GM21526 (cell line): ENCODE results near the gene FEZ2.

Experiments
- ATAC-seq: cut with Tn5 transposase; IDR thresholded peaks from one replicate; pipeline ENCODE4 v1.9.1; 2021; ENCODE audit warnings: moderate library complexity; ENCODE audit not compliant: unreplicated experiment, low FRiP score

FEZ2 gene

GRCh38 chr2:36589230-36589630, 8.7 kb downstream of the FEZ2 start:
- no peak for ATAC-seq

- no peak for ATAC-seq
These were observed 10.4 kb downstream of the FEZ2 start for GRCh38 chr2:36587556-36587955.

- no peak for ATAC-seq
These were observed 10.9 kb downstream of the FEZ2 start for GRCh38 chr2:36587101-36587500.

GRCh38 chr2:36586672-36587071, 11.3 kb downstream of the FEZ2 start:
- ATAC-seq, result no peak

- no peak for ATAC-seq
These were observed 13.7 kb downstream of the FEZ2 start for GRCh38 chr2:36584148-36584794.

- no peak for ATAC-seq
These were observed 15.0 kb downstream of the FEZ2 start for GRCh38 chr2:36582951-36583350.

- ATAC-seq, result no peak
These were observed 15.4 kb downstream of the FEZ2 start for GRCh38 chr2:36582538-36582937.

GRCh38 chr2:36579297-36579664, 18.7 kb downstream of the FEZ2 start:
- ATAC-seq, result no peak

- ATAC-seq, result no peak
These were observed 19.3 kb downstream of the FEZ2 start for GRCh38 chr2:36578343-36579296.

- no peak for ATAC-seq
These were observed 20.1 kb downstream of the FEZ2 start for GRCh38 chr2:36577884-36578283.

GRCh38 chr2:36574560-36574959, 23.4 kb downstream of the FEZ2 start:
- ATAC-seq, result no peak

- ATAC-seq, result no peak
These were observed 24.8 kb downstream of the FEZ2 start for GRCh38 chr2:36573165-36573564.

- ATAC-seq, result no peak
These were observed 25.3 kb downstream of the FEZ2 start for GRCh38 chr2:36572719-36573059.

GRCh38 chr2:36572054-36572718, 25.8 kb downstream of the FEZ2 start:
- no peak for ATAC-seq

- ATAC-seq, result no peak
These were observed 27.6 kb downstream of the FEZ2 start for GRCh38 chr2:36570416-36570815.

GRCh38 chr2:36569267-36569856, 28.6 kb downstream of the FEZ2 start:
- ATAC-seq, result no peak

GRCh38 chr2:36568516-36569246, 29.3 kb downstream of the FEZ2 start:
- no peak for ATAC-seq

GRCh38 chr2:36567711-36568408, 30.1 kb downstream of the FEZ2 start:
- ATAC-seq, result no peak

- no peak for ATAC-seq
These were observed 31.1 kb downstream of the FEZ2 start for GRCh38 chr2:36566887-36567286.

- ATAC-seq, result no peak
These were observed 32.3 kb downstream of the FEZ2 start for GRCh38 chr2:36565712-36566111.
